Subcutaneous adipose tissue (tissue), 4 donors: ENCODE results near the gene IL22RA2. TPM values are rescaled to one million over a fixed set of nuclear protein-coding genes. Genes with fewer than 3 reads are reported as not detected.

Source experiments
- CTCF ChIP-seq: fragments of 450-650 bp; IDR thresholded peaks from one replicate; pipeline ENCODE4 v1.5.1; 2016; ENCODE audit warnings: low read depth, mild to moderate bottlenecking, control low read depth, antibody characterized with exemption, moderate library complexity
- total RNA-seq, 4 donors: library from RNA; depleted of rRNA; stranded (reverse); fragments of >200 nt; gene quantifications; one replicate each; pipeline ENCODE4 v1.1.0, GENCODE V29; 2016

IL22RA2 gene
- total RNA-seq, 4 donors from 2014 or later = not detected

GRCh38 chr6:137097526-137097925 is 75.9 kb downstream of the IL22RA2 start:
- no peak for TF ChIP-seq CTCF

GRCh38 chr6:137097057-137097456 is 76.4 kb downstream of the IL22RA2 start:
- no peak for TF ChIP-seq CTCF

- no peak for TF ChIP-seq CTCF
Observed at GRCh38 chr6:137095651-137096238, 77.7 kb downstream of the IL22RA2 start.

- TF ChIP-seq CTCF = no peak
Observed at GRCh38 chr6:137095093-137095492, 78.4 kb downstream of the IL22RA2 start.

- TF ChIP-seq CTCF = no peak
Observed at GRCh38 chr6:137094411-137095008, 78.9 kb downstream of the IL22RA2 start.

Other genes with a start within 250 kb of the IL22RA2 start
- gene IL20RA, start 128.7 kb downstream of the IL22RA2 start, total RNA-seq = under 1 TPM in 3 of 4 donors, not detected in 1; 0.17 to 0.88 (median 0.38) TPM
- 100 to 1,000 TPM; 174 to 297 (median 208) TPM for gene IFNGR1, start 45.7 kb upstream of the IL22RA2 start, total RNA-seq